ENCODE data around the gene PITPNB. TPM values are rescaled to one million over a fixed set of nuclear protein-coding genes. Genes with fewer than 3 reads are reported as not detected.

Gene PITPNB
- total and polyA plus RNA-seq, 2 of the 13 experiments (the other 11 are each of a cell fraction or from before 2014, with no cell fraction given), result 17.0 to 30.1 TPM

- no peak for TF ChIP-seq ZNF646 (CRISPR knock-in tag; IDR thresholded peaks at IDR 0.05)
- 0 out of 2 replicates have a peak, but pooled peaks have one; percentile 4 for TF ChIP-seq SMAD3 (CRISPR knock-in tag; IDR thresholded peaks at IDR 0.05)
- no peak for TF ChIP-seq REXO4 (CRISPR knock-in tag; IDR thresholded peaks at IDR 0.05; ENCODE audit: borderline replicate concordance)
- TF ChIP-seq U2AF1 (optimal IDR thresholded peaks at IDR 0.05; ENCODE audit: low read depth, low read length), result peak; percentile 30
- TF ChIP-seq HCFC1 (IDR thresholded peaks at IDR 0.05; ENCODE audit: low read depth, low read length), result no peak
- no peak for TF ChIP-seq EED (CRISPR knock-in tag; IDR thresholded peaks at IDR 0.05)
- TF ChIP-seq NCOA5 (CRISPR knock-in tag; IDR thresholded peaks at IDR 0.05), result no peak
- peak; percentile 34; the same call in 1 of the 2 replicates for TF ChIP-seq TFDP1 (CRISPR knock-in tag; IDR thresholded peaks at IDR 0.05; ENCODE audit: borderline replicate concordance)
- TF ChIP-seq ZNF251 (CRISPR knock-in tag; IDR thresholded peaks at IDR 0.05), result 0 out of 2 replicates have a peak, but pooled peaks have one; percentile 76
- peak; percentile 20; the same call in 1 of the 2 replicates for TF ChIP-seq SAP130 (CRISPR knock-in tag; IDR thresholded peaks at IDR 0.05; ENCODE audit: low read depth)
- TF ChIP-seq ZNF512 (CRISPR knock-in tag; IDR thresholded peaks at IDR 0.05), result no peak
- TF ChIP-seq ZMYM4 (CRISPR knock-in tag; IDR thresholded peaks at IDR 0.05), result no peak
- TF ChIP-seq MTERF4 (CRISPR knock-in tag; IDR thresholded peaks at IDR 0.05), result 0 out of 2 replicates have a peak, but pooled peaks have one; percentile 10
- no peak for TF ChIP-seq ERF (CRISPR knock-in tag; IDR thresholded peaks at IDR 0.05)
- TF ChIP-seq SMARCE1 (IDR thresholded peaks at IDR 0.05; ENCODE audit: borderline replicate concordance), result no peak
- TF ChIP-seq ZBTB8A (CRISPR knock-in tag; IDR thresholded peaks at IDR 0.05; ENCODE audit: borderline replicate concordance, low read depth), result no peak
- TF ChIP-seq ZNF275 (CRISPR knock-in tag; IDR thresholded peaks at IDR 0.05; ENCODE audit: borderline replicate concordance), result no peak
Observed at GRCh38 chr22:27918341-27919221, 475 bp downstream of the PITPNB start (continued).
